Activated naive CD8-positive, alpha-beta T cell treated with anti-CD3 and anti-CD28 coated beads, Interleukin-2, amount 50 U/mL, for 24 hours (primary cell): ENCODE results near the gene SLC66A2.

Experiments used
- ATAC-seq: fragments of 150-1000 bp; cut with Tn5 transposase; one replicate; pipeline ENCODE4 v1.10.0; 2021
- DNase-seq: peaks from one replicate; pipeline ENCODE4 v3.0.0; 2021
- H3K27ac Mint-ChIP-seq: one replicate; pipeline ENCODE4 v1.8.0; 2021; ENCODE audit warnings: mild to moderate bottlenecking, mixed read lengths
- H3K27me3 Mint-ChIP-seq: one replicate; pipeline ENCODE4 v1.8.0; 2021; ENCODE audit warnings: mixed read lengths
- H3K36me3 Mint-ChIP-seq: one replicate; pipeline ENCODE4 v1.8.0; 2021; ENCODE audit warnings: low read depth, mixed read lengths
- H3K4me1 Mint-ChIP-seq: one replicate; pipeline ENCODE4 v1.8.0; 2021; ENCODE audit warnings: mixed read lengths
- H3K4me3 Mint-ChIP-seq: one replicate; pipeline ENCODE4 v1.8.0; 2021; ENCODE audit warnings: mild to moderate bottlenecking, moderate library complexity, mixed read lengths
- H3K9me3 Mint-ChIP-seq: one replicate; pipeline ENCODE4 v1.8.0; 2021; ENCODE audit warnings: mixed read lengths

SLC66A2 gene

GRCh38 chr18:79904357-79905147, 46.9 kb downstream of the SLC66A2 start:
- H3K4me3 Mint-ChIP-seq, result no peak overlapping the region
- peaks cover 19% of the 10 kb centered on the region for H3K36me3 Mint-ChIP-seq
- DNase-seq, result no peak
- no peak overlapping the region for H3K27ac Mint-ChIP-seq
- H3K9me3 Mint-ChIP-seq, result no peaks in the 10 kb centered on the region
- peaks cover 7% of the 10 kb centered on the region for H3K4me1 Mint-ChIP-seq
- H3K27me3 Mint-ChIP-seq, result no peaks in the 10 kb centered on the region
- ATAC-seq, result no peak

GRCh38 chr18:79903787-79904356, 47.6 kb downstream of the SLC66A2 start:
- Mint-ChIP-seq H3K36me3 (peaks cover 18% of the 10 kb centered on the region), H3K4me1 (peaks cover 7% of the 10 kb centered on the region), H3K9me3 (no peaks in the 10 kb centered on the region), H3K27ac (no peak overlapping the region), H3K27me3 (no peaks in the 10 kb centered on the region), H3K4me3 (no peak overlapping the region)
- no peak for DNase-seq
- ATAC-seq, result no peak

GRCh38 chr18:79903071-79903635, 48.3 kb downstream of the SLC66A2 start:
- Mint-ChIP-seq H3K27me3 (no peaks in the 10 kb centered on the region), H3K27ac (no peak overlapping the region), H3K4me3 (no peak overlapping the region), H3K9me3 (no peaks in the 10 kb centered on the region), H3K4me1 (peaks cover 7% of the 10 kb centered on the region), H3K36me3 (peaks cover 12% of the 10 kb centered on the region)
- ATAC-seq (no peak), DNase-seq (no peak)

GRCh38 chr18:79902640-79903039, 48.8 kb downstream of the SLC66A2 start:
- Mint-ChIP-seq H3K9me3 (peaks cover 4% of the 10 kb centered on the region), H3K36me3 (peaks cover 11% of the 10 kb centered on the region), H3K27ac (no peak overlapping the region), H3K4me1 (peaks cover 7% of the 10 kb centered on the region), H3K27me3 (peaks cover under 1% of the 10 kb centered on the region), H3K4me3 (no peak overlapping the region)
- DNase-seq (no peak), ATAC-seq (no peak)

GRCh38 chr18:79902075-79902474, 49.4 kb downstream of the SLC66A2 start:
- Mint-ChIP-seq H3K4me1 (peaks cover 7% of the 10 kb centered on the region), H3K27me3 (peaks cover 3% of the 10 kb centered on the region), H3K9me3 (peaks cover 9% of the 10 kb centered on the region), H3K36me3 (peaks cover 14% of the 10 kb centered on the region), H3K4me3 (no peak overlapping the region), H3K27ac (no peak overlapping the region)
- DNase-seq, result no peak
- no peak for ATAC-seq

- H3K27me3 Mint-ChIP-seq, result peaks cover 3% of the 10 kb centered on the region
- H3K4me3 Mint-ChIP-seq, result no peak overlapping the region
- DNase-seq, result no peak
- peaks cover 14% of the 10 kb centered on the region for H3K9me3 Mint-ChIP-seq
- peaks cover 7% of the 10 kb centered on the region for H3K4me1 Mint-ChIP-seq
- H3K27ac Mint-ChIP-seq, result no peak overlapping the region
- no peak for ATAC-seq
- peaks cover 17% of the 10 kb centered on the region for H3K36me3 Mint-ChIP-seq
Observed at GRCh38 chr18:79901665-79902064, 49.8 kb downstream of the SLC66A2 start.

GRCh38 chr18:79900610-79901570, 50.6 kb downstream of the SLC66A2 start:
- peaks cover 4% of the 10 kb centered on the region for H3K4me1 Mint-ChIP-seq
- ATAC-seq, result no peak

GRCh38 chr18:79899609-79900445, 51.6 kb downstream of the SLC66A2 start:
- no peaks in the 10 kb centered on the region for H3K4me1 Mint-ChIP-seq
- peaks cover 3% of the 10 kb centered on the region for H3K27me3 Mint-ChIP-seq
- peaks cover 17% of the 10 kb centered on the region for H3K36me3 Mint-ChIP-seq
- no peak overlapping the region for H3K4me3 Mint-ChIP-seq
- peaks cover 24% of the 10 kb centered on the region for H3K9me3 Mint-ChIP-seq
- no peak for DNase-seq
- no peak overlapping the region for H3K27ac Mint-ChIP-seq
- no peak for ATAC-seq

More at GRCh38 chr18:79900610-79901570, 50.6 kb downstream of the SLC66A2 start:
- H3K9me3 Mint-ChIP-seq, result peaks cover 19% of the 10 kb centered on the region
- peaks cover 17% of the 10 kb centered on the region for H3K36me3 Mint-ChIP-seq
- peaks cover 3% of the 10 kb centered on the region for H3K27me3 Mint-ChIP-seq
- H3K4me3 Mint-ChIP-seq, result no peak overlapping the region
- no peak for DNase-seq
- no peak overlapping the region for H3K27ac Mint-ChIP-seq

GRCh38 chr18:79898952-79899608, 52.4 kb downstream of the SLC66A2 start:
- Mint-ChIP-seq H3K4me3 (no peak overlapping the region), H3K36me3 (peaks cover 17% of the 10 kb centered on the region), H3K9me3 (peaks cover 26% of the 10 kb centered on the region)

GRCh38 chr18:79897940-79898625, 53.4 kb downstream of the SLC66A2 start:
- Mint-ChIP-seq H3K4me1 (no peaks in the 10 kb centered on the region), H3K9me3 (peaks cover 36% of the 10 kb centered on the region), H3K27me3 (peaks cover 3% of the 10 kb centered on the region), H3K36me3 (peaks cover 17% of the 10 kb centered on the region), H3K27ac (no peak overlapping the region), H3K4me3 (no peak overlapping the region)
- DNase-seq, result no peak
- peak; percentile 11 for ATAC-seq

More at GRCh38 chr18:79898952-79899608, 52.4 kb downstream of the SLC66A2 start:
- ATAC-seq (no peak), DNase-seq (no peak)
- Mint-ChIP-seq H3K27ac (no peak overlapping the region), H3K4me1 (no peaks in the 10 kb centered on the region), H3K27me3 (peaks cover 3% of the 10 kb centered on the region)

- ATAC-seq (no peak), DNase-seq (no peak)
- no peak overlapping the region for H3K4me3 Mint-ChIP-seq
- H3K4me1 Mint-ChIP-seq, result no peaks in the 10 kb centered on the region
- peaks cover 3% of the 10 kb centered on the region for H3K27me3 Mint-ChIP-seq
- H3K27ac Mint-ChIP-seq, result no peak overlapping the region
- peaks cover 49% of the 10 kb centered on the region for H3K9me3 Mint-ChIP-seq
- H3K36me3 Mint-ChIP-seq, result peaks cover 12% of the 10 kb centered on the region
Observed at GRCh38 chr18:79896738-79897137, 54.7 kb downstream of the SLC66A2 start.

GRCh38 chr18:79890674-79891073, 60.8 kb downstream of the SLC66A2 start:
- ATAC-seq, result peak; percentile 81
- Mint-ChIP-seq H3K9me3 (peaks cover 50% of the 10 kb centered on the region), H3K4me1 (peaks cover 8% of the 10 kb centered on the region), H3K27ac (no peak overlapping the region), H3K27me3 (no peaks in the 10 kb centered on the region), H3K4me3 (no peak overlapping the region), H3K36me3 (no peaks in the 10 kb centered on the region)
- no peak for DNase-seq

GRCh38 chr18:79889569-79889968, 61.9 kb downstream of the SLC66A2 start:
- ATAC-seq (no peak), DNase-seq (no peak)
- Mint-ChIP-seq H3K4me1 (peaks cover 8% of the 10 kb centered on the region), H3K27ac (no peak overlapping the region), H3K36me3 (no peaks in the 10 kb centered on the region), H3K9me3 (peaks cover 47% of the 10 kb centered on the region), H3K4me3 (no peak overlapping the region), H3K27me3 (no peaks in the 10 kb centered on the region)
